GM11168 (cell line): ENCODE results near the gene INTS7.

Experiments used
- in situ Hi-C: fragments of 300-500 bp; cut with MboI; formaldehyde crosslinking; loops from one replicate; pipeline ENCODE4 v1.12.0; 2022; ENCODE audit warnings: low sequenced_read_pairs; ENCODE audit not compliant: unreplicated experiment

INTS7 gene

GRCh38 chr1:212035123-212035834, at the start of gene INTS7, which contains the start of gene DTL:
Gene INTS7, minus strand, starts transcription at chr1:212035557. Its CDS starts 120 bp downstream, at chr1:212035437.
Gene DTL, plus strand, starts transcription at chr1:212035748. Its CDS starts 143 bp downstream, at chr1:212035891.
- in situ Hi-C loops: loop anchor here (25.0 kb wide), 1 partner anchor 348 kb away; the partner anchor contains the start of gene NEK2

GRCh38 chr1:212082765-212083406, 47.5 kb upstream of the INTS7 start:
- in situ Hi-C loops: no loop called here

GRCh38 chr1:212078826-212079225, 43.5 kb upstream of the INTS7 start:
- in situ Hi-C loops: no loop called here

- in situ Hi-C loops: no loop called here
Measured at GRCh38 chr1:212077028-212077427, 41.7 kb upstream of the INTS7 start.

GRCh38 chr1:212074856-212075255, 39.5 kb upstream of the INTS7 start:
- in situ Hi-C loops: no loop called here

GRCh38 chr1:212074313-212074712, 39.0 kb upstream of the INTS7 start:
- in situ Hi-C loops: no loop called here

GRCh38 chr1:212073490-212073889, 38.1 kb upstream of the INTS7 start:
- in situ Hi-C loops: no loop called here

GRCh38 chr1:212072047-212072446, 36.7 kb upstream of the INTS7 start:
- in situ Hi-C loops: no loop called here

GRCh38 chr1:212070720-212071302, 35.5 kb upstream of the INTS7 start:
- in situ Hi-C loops: no loop called here

GRCh38 chr1:212067787-212068186, 32.4 kb upstream of the INTS7 start:
- in situ Hi-C loops: loop anchor here (10.0 kb wide), 1 partner anchor 387 kb away; no protein-coding TSS in a partner anchor

- in situ Hi-C loops: loop anchor here (5.0 to 10.0 kb wide), 2 partner anchors 304 to 392 kb away; no protein-coding TSS in a partner anchor
Measured at GRCh38 chr1:212062832-212063438, 27.6 kb upstream of the INTS7 start.

- in situ Hi-C loops: loop anchor here (5.0 to 10.0 kb wide), 2 partner anchors 306 to 394 kb away; no protein-coding TSS in a partner anchor
Measured at GRCh38 chr1:212060632-212061472, 25.5 kb upstream of the INTS7 start.

- in situ Hi-C loops: no loop called here
Measured at GRCh38 chr1:212055333-212055732, 20.0 kb upstream of the INTS7 start.

- in situ Hi-C loops: no loop called here
Measured at GRCh38 chr1:212053993-212054392, 18.6 kb upstream of the INTS7 start.

- in situ Hi-C loops: loop anchor here (25.0 kb wide), 1 partner anchor 359 kb away; the partner anchor contains the start of gene NEK2
Measured at GRCh38 chr1:212045981-212046380, 10.6 kb upstream of the INTS7 start.

GRCh38 chr1:212044851-212045250, 9.5 kb upstream of the INTS7 start:
- in situ Hi-C loops: loop anchor here (25.0 kb wide), 1 partner anchor 358 kb away; the partner anchor contains the start of gene NEK2

GRCh38 chr1:212042436-212042835, 7.1 kb upstream of the INTS7 start:
- in situ Hi-C loops: loop anchor here (25.0 kb wide), 1 partner anchor 355 kb away; the partner anchor contains the start of gene NEK2

GRCh38 chr1:212040629-212041412, 5.5 kb upstream of the INTS7 start:
- in situ Hi-C loops: loop anchor here (25.0 kb wide), 1 partner anchor 354 kb away; the partner anchor contains the start of gene NEK2

- in situ Hi-C loops: loop anchor here (25.0 kb wide), 1 partner anchor 352 kb away; the partner anchor contains the start of gene NEK2
Measured at GRCh38 chr1:212039622-212040021, 4.3 kb upstream of the INTS7 start.
